IMR-90 (cell line): ENCODE results near the gene SGTB. TPM values are rescaled to one million over a fixed set of nuclear protein-coding genes. Genes with fewer than 3 reads are reported as not detected.

ENCODE experiments used
- ATAC-seq: fragments of 200-7000 bp; cut with Tn5 transposase; 2 replicates; pipeline ENCODE4 v1.9.1; 2020; ENCODE audit warnings: low read depth, mild to moderate bottlenecking, moderate library complexity
- BruUV-seq: library from RNA; stranded (reverse); fragments of 400-500 nt; replicated peaks from 2 replicates; lab custom pipeline; 2021; lab: Mats Ljungman, UMichigan
- CTCF ChIA-PET: fragments of 300-600 bp; formaldehyde crosslinking; extraction: SDS; loops from one replicate; lab custom pipeline; 2021; ENCODE audit warnings: antibody characterized with exemption; lab: Yijun Ruan, JAX
- POLR2A ChIA-PET: fragments of 300-600 bp; sonication (Branson Sonifier 250); formaldehyde crosslinking; loops from one replicate; lab custom pipeline; 2022; ENCODE audit warnings: antibody characterized with exemption; ENCODE audit not compliant: unreplicated experiment; lab: Charles Lee
- DNase-seq: peaks from one replicate; pipeline ENCODE4 v3.0.0; 2013
- H2AFZ ChIP-seq: replicated peaks from 2 replicates; pipeline ENCODE3; 2013; ENCODE audit warnings: low read length, mild to moderate bottlenecking; ENCODE audit not compliant: poor library complexity
- H2AK5ac ChIP-seq: 2 replicates; pipeline ENCODE4 v1.6.1; 2013; ENCODE audit warnings: low read depth, low read length, inconsistent platforms
- H2AK9ac ChIP-seq: replicated peaks from 2 replicates; pipeline ENCODE3; 2013; ENCODE audit warnings: mild to moderate bottlenecking, low read depth, low read length, moderate library complexity; ENCODE audit not compliant: poor library complexity
- H2BK120ac ChIP-seq: 2 replicates; pipeline ENCODE4 v1.6.1; 2013; ENCODE audit warnings: low read depth, low read length, inconsistent platforms
- H2BK15ac ChIP-seq: 3 replicates; pipeline ENCODE4 v1.6.1; 2013; ENCODE audit warnings: low read depth, low read length, inconsistent platforms
- H2BK20ac ChIP-seq: 2 replicates; pipeline ENCODE4 v1.6.1; 2013; ENCODE audit warnings: low read depth, mild to moderate bottlenecking, inconsistent platforms, low read length, moderate library complexity
- H2BK5ac ChIP-seq: 2 replicates; pipeline ENCODE4 v1.6.1; 2013; ENCODE audit warnings: mild to moderate bottlenecking, low read depth, low read length, inconsistent platforms; ENCODE audit not compliant: poor library complexity, severe bottlenecking
- H3K14ac ChIP-seq: replicated peaks from 2 replicates; pipeline ENCODE4 v1.6.1; 2013; ENCODE audit warnings: low read depth, low read length, inconsistent platforms
- H3K18ac ChIP-seq: 2 replicates; pipeline ENCODE4 v1.6.1; 2013; ENCODE audit warnings: low read depth, low read length, control low read depth
- H3K23ac ChIP-seq: 2 replicates; pipeline ENCODE4 v1.6.1; 2013; ENCODE audit warnings: low read depth, low read length, inconsistent platforms
- H3K27ac ChIP-seq: 2 replicates; pipeline ENCODE4 v1.5.1; 2013; ENCODE audit warnings: mild to moderate bottlenecking, control low read depth, low read length; ENCODE audit not compliant: insufficient read depth
- H3K27me3 ChIP-seq: 2 replicates; pipeline ENCODE4 v1.6.1; 2013; ENCODE audit warnings: low read length; ENCODE audit not compliant: control insufficient read depth, insufficient read depth
- H3K36me3 ChIP-seq: 2 replicates; pipeline ENCODE4 v1.6.1; 2013; ENCODE audit warnings: low read length, mixed read lengths; ENCODE audit not compliant: control insufficient read depth, insufficient read depth
- H3K4ac ChIP-seq: 2 replicates; pipeline ENCODE4 v1.6.1; 2013; ENCODE audit warnings: low read depth, low read length, inconsistent platforms
- H3K4me1 ChIP-seq: 2 replicates; pipeline ENCODE4 v1.6.1; 2013; ENCODE audit warnings: low read length, mixed read lengths; ENCODE audit not compliant: control insufficient read depth, insufficient read depth
- H3K4me2 ChIP-seq: 2 replicates; pipeline ENCODE4 v1.6.1; 2013; ENCODE audit warnings: low read depth, mild to moderate bottlenecking, control low read depth, low read length, moderate library complexity
- H3K4me3 ChIP-seq: 2 replicates; pipeline ENCODE4 v1.5.1; 2013; ENCODE audit warnings: low read depth, mild to moderate bottlenecking, control low read depth, low read length, moderate library complexity; ENCODE audit not compliant: insufficient read depth
- H3K56ac ChIP-seq: 2 replicates; pipeline ENCODE4 v1.6.1; 2013; ENCODE audit warnings: low read length, inconsistent platforms; ENCODE audit not compliant: insufficient read depth; ENCODE audit errors: extremely low read depth
- H3K79me1 ChIP-seq, 2 experiments: 2 replicates each; pipeline ENCODE4 v1.6.1; 2013; ENCODE audit warnings: low read length in 2 of 2, inconsistent platforms in 1 of 2, low read depth in 1 of 2
- H3K9ac ChIP-seq: 2 replicates; pipeline ENCODE4 v1.6.1; 2013; ENCODE audit warnings: low read depth, low read length, control low read depth
- H3K9me1 ChIP-seq: 2 replicates; pipeline ENCODE4 v1.6.1; 2013; ENCODE audit warnings: low read length, inconsistent platforms; ENCODE audit not compliant: insufficient read depth
- H3K9me3 ChIP-seq: 2 replicates; pipeline ENCODE4 v1.6.1; 2013; ENCODE audit warnings: low read length; ENCODE audit not compliant: control insufficient read depth, insufficient read depth
- H4K20me1 ChIP-seq: 2 replicates; pipeline ENCODE4 v1.6.1; 2013; ENCODE audit warnings: low read length, inconsistent platforms; ENCODE audit not compliant: insufficient read depth
- H4K5ac ChIP-seq: 2 replicates; pipeline ENCODE4 v1.6.1; 2013; ENCODE audit warnings: mild to moderate bottlenecking, low read depth, low read length, control low read depth
- H4K8ac ChIP-seq, 2 experiments: 2 replicates each; pipeline ENCODE4 v1.6.1; 2013; ENCODE audit warnings: low read depth in 2 of 2, low read length in 2 of 2, control low read depth in 1 of 2, inconsistent platforms in 1 of 2
- H4K91ac ChIP-seq: 2 replicates; pipeline ENCODE4 v1.6.1; 2013; ENCODE audit warnings: low read depth, low read length, inconsistent platforms; ENCODE audit not compliant: insufficient read depth
- FOS ChIP-seq: fragments of 150-350 bp; IDR thresholded peaks from 2 replicates; pipeline ENCODE4 v1.6.1; 2016; ENCODE audit warnings: low read depth, low read length
- MAFK ChIP-seq: IDR thresholded peaks from 2 replicates; pipeline ENCODE4 v1.6.1; 2012; ENCODE audit warnings: low read depth, low read length, improper control_type of control experiment
- MAZ ChIP-seq: IDR thresholded peaks from 2 replicates; pipeline ENCODE4 v1.6.1; 2012; ENCODE audit warnings: low read depth, mild to moderate bottlenecking, low read length, improper control_type of control experiment, moderate library complexity, borderline replicate concordance
- MXI1 ChIP-seq: IDR thresholded peaks from 2 replicates; pipeline ENCODE4 v1.6.1; 2012; ENCODE audit warnings: low read depth, mild to moderate bottlenecking, low read length, moderate library complexity, borderline replicate concordance
- POLR2A ChIP-seq: IDR thresholded peaks from 2 replicates; pipeline ENCODE4 v1.6.1; 2012; ENCODE audit warnings: mild to moderate bottlenecking, low read depth, low read length
- RAD21 ChIP-seq: IDR thresholded peaks from 2 replicates; pipeline ENCODE4 v1.6.1; 2012; ENCODE audit warnings: low read length, improper control_type of control experiment
- RCOR1 ChIP-seq: IDR thresholded peaks from 2 replicates; pipeline ENCODE4 v1.6.1; 2012; ENCODE audit warnings: mild to moderate bottlenecking, low read length, improper control_type of control experiment; ENCODE audit not compliant: insufficient replicate concordance
- RFX5 ChIP-seq: IDR thresholded peaks from 2 replicates; pipeline ENCODE4 v1.8.0; 2012; ENCODE audit warnings: low read depth, mild to moderate bottlenecking, low read length, moderate library complexity
- WGBS, 2 experiments: methylation state at CpG; one replicate each; pipeline versions ENCODE4 v1.1.5 to v1.1.7; 2013; ENCODE audit warnings: missing lambda C conversion rate in 2 of 2; ENCODE audit not compliant: insufficient read length in 1 of 2; ENCODE audit errors: extremely low coverage in 2 of 2; 5-methylcytosine and 5-hydroxymethylcytosine counted together
- dilution Hi-C: fragments of 300-500 bp; cut with HindIII; formaldehyde crosslinking; loops from one replicate; pipeline ENCODE4 v1.14.3; 2018; ENCODE audit warnings: low sequenced_read_pairs; ENCODE audit not compliant: unreplicated experiment
- in situ Hi-C: fragments of 300-500 bp; cut with MboI; formaldehyde crosslinking; loops from 3 replicates; pipeline ENCODE4 v1.14.3; 2019; ENCODE audit warnings: low sequenced_read_pairs, inconsistent platforms, mixed read lengths
- intact Hi-C: fragments of 100-400 bp; cut with micrococcal nuclease; formaldehyde crosslinking; loops from 2 replicates; pipeline ENCODE4 v1.10.0; 2022
- polyA plus RNA-seq, 3 experiments: library from polyadenylated mRNA; depleted of rRNA; stranded (reverse); fragments of >200 nt; gene quantifications; 2 replicates each; pipeline ENCODE4 v1.2.3, GENCODE V29; 2012; ENCODE audit warnings: low replicate concordance in 1 of 3
- total RNA-seq: library from RNA; depleted of rRNA; stranded (reverse); fragments of >200 nt; gene quantifications from 2 replicates; pipeline ENCODE4 v1.2.3, GENCODE V29; 2012
- TF ChIP-seq, protein P1 (sequence below): fragments of 150-350 bp; IDR thresholded peaks from 2 replicates; pipeline ENCODE4 v1.6.1; 2017; ENCODE audit warnings: mild to moderate bottlenecking, antibody characterized with exemption, low read length, low read depth

Gene SGTB
- total and polyA plus RNA-seq, 2 of the 4 experiments (the other 2 are of a cell fraction) = 7.5 to 15.1 TPM

DNA sequence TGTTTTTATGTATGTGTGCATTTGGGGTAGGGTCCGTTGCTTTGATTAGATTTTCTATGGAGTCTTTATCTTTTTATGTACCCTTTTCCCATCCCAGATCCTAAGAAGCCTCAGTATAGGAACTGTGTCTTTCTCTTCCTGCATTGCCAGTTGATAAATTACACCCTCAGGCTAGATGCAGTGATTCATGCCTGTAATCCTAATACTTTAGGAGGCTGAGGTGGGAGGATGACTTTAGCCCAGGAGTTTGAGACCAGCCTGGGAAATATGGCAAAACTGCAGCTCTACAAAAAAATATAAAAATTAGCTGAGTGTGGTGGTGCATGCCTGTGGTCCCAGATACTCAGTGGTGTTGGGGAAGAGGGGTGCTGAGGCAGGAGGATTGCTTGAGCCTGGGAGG, 40.3 kb upstream of the SGTB start:
- Histone ChIP-seq H3K9me3 (no peaks in the 10 kb centered on the region; the same call in 1 of the 2 replicates), H3K79me1 (peaks cover 0 to 20% of the 10 kb centered on the region in 2 experiments; a peak in 3 of 4 replicates), H2AK9ac (no peak overlapping the region), H4K5ac (no peak overlapping the region), H4K91ac (no peak overlapping the region), H2AK5ac (no peak overlapping the region), H3K4me2 (no peak overlapping the region), H3K9me1 (peaks cover 4% of the 10 kb centered on the region), H3K4me1 (peaks cover 2% of the 10 kb centered on the region; the same call in 1 of the 2 replicates), H3K36me3 (peaks cover 8% of the 10 kb centered on the region), H3K4me3 (no peak overlapping the region), H2BK120ac (no peak overlapping the region), H3K18ac (no peak overlapping the region), H4K8ac (no peak overlapping the region), H3K14ac (no peak overlapping the region), H2BK5ac (no peak overlapping the region), H2BK20ac (no peak overlapping the region), H4K20me1 (no peaks in the 10 kb centered on the region), H2AFZ (no peak overlapping the region), H3K27ac (no peak overlapping the region), H3K56ac (no peak overlapping the region), H3K27me3 (no peaks in the 10 kb centered on the region), H3K9ac (no peak overlapping the region), H2BK15ac (no peak overlapping the region), H3K23ac (no peak overlapping the region), H3K4ac (no peak overlapping the region)
- intact Hi-C loops (loop anchor here (5.0 kb wide), 1 partner anchor 40 kb away; no protein-coding TSS in a partner anchor), dilution Hi-C loops (no loop called here), in situ Hi-C loops (no loop called here)
- ChIA-PET CTCF (interaction anchor here (0.6 kb wide), 2 partner anchors 113 to 1197 kb away, joined by 5 read pairs; no protein-coding TSS in a partner anchor), POLR2A (interaction anchor here (0.6 kb wide), 1 partner anchor 59 kb away, joined by 3 read pairs; no protein-coding TSS in a partner anchor)
- ATAC-seq (no peak), DNase-seq (no peak)
- TF ChIP-seq RFX5 (no peak), MAZ (no peak), FOS (no peak), RAD21 (no peak), RCOR1 (no peak), POLR2A (no peak), MXI1 (no peak), MAFK (no peak)
- TF ChIP-seq, protein P1, sequence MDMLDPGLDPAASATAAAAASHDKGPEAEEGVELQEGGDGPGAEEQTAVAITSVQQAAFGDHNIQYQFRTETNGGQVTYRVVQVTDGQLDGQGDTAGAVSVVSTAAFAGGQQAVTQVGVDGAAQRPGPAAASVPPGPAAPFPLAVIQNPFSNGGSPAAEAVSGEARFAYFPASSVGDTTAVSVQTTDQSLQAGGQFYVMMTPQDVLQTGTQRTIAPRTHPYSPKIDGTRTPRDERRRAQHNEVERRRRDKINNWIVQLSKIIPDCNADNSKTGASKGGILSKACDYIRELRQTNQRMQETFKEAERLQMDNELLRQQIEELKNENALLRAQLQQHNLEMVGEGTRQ = no peak
- no TSS peak for BruUV-seq
- no CpG with 5 or more reads among the region's 1 CpG for WGBS, 2 experiments
